GM23338 (cell line): ENCODE measurements around the gene OR1L6. TPM values are rescaled to one million over a fixed set of nuclear protein-coding genes. Genes with fewer than 3 reads are reported as not detected.

Experiments used
- ATAC-seq: fragments of 200-7000 bp; cut with Tn5 transposase; 3 replicates; pipeline ENCODE4 v1.9.1; 2020
- DNase-seq: peaks from one replicate; pipeline ENCODE4 v3.0.0-alpha.2; 2015; ENCODE audit warnings: low spot score
- H2AFZ ChIP-seq: fragments of 200-600 bp; sonication (generic); 2 replicates; pipeline ENCODE4 v1.8.0; 2016; ENCODE audit warnings: antibody characterized with exemption, mild to moderate bottlenecking, moderate library complexity
- H3F3A ChIP-seq: fragments of 200-600 bp; sonication (generic); replicated peaks from 2 replicates; pipeline ENCODE4 v1.8.0; 2017; ENCODE audit warnings: antibody characterized with exemption, mixed run types, low read depth
- H3K27ac ChIP-seq: fragments of 200-600 bp; sonication (generic); 2 replicates; pipeline ENCODE4 v1.6.1; 2016; ENCODE audit warnings: low read depth
- H3K27me3 ChIP-seq: fragments of 200-600 bp; sonication (generic); 2 replicates; pipeline ENCODE4 v1.8.0; 2016; ENCODE audit warnings: mild to moderate bottlenecking, mixed run types, moderate library complexity; ENCODE audit not compliant: insufficient read depth
- H3K36me3 ChIP-seq: fragments of 200-600 bp; sonication (generic); 2 replicates; pipeline ENCODE4 v1.8.0; 2016; ENCODE audit warnings: mild to moderate bottlenecking; ENCODE audit not compliant: insufficient read depth
- H3K4me1 ChIP-seq: fragments of 200-600 bp; sonication (generic); 2 replicates; pipeline ENCODE4 v1.8.0; 2016; ENCODE audit warnings: mild to moderate bottlenecking, moderate library complexity; ENCODE audit not compliant: insufficient read depth
- H3K4me2 ChIP-seq: fragments of 200-600 bp; sonication (generic); 2 replicates; pipeline ENCODE4 v1.7.1; 2017; ENCODE audit warnings: mixed run types
- H3K4me3 ChIP-seq: fragments of 200-600 bp; sonication (generic); 2 replicates; pipeline ENCODE4 v1.6.1; 2016; ENCODE audit warnings: mixed run types
- H3K79me2 ChIP-seq: fragments of 200-600 bp; sonication (generic); replicated peaks from 2 replicates; pipeline ENCODE4 v1.8.0; 2017; ENCODE audit warnings: mild to moderate bottlenecking; ENCODE audit not compliant: insufficient read depth
- H3K9me2 ChIP-seq: fragments of 200-600 bp; sonication (generic); 2 replicates; pipeline ENCODE4 v1.8.0; 2017; ENCODE audit not compliant: insufficient read depth
- H4K20me1 ChIP-seq: fragments of 200-600 bp; sonication (generic); replicated peaks from 2 replicates; pipeline ENCODE4 v1.8.0; 2017; ENCODE audit warnings: mild to moderate bottlenecking; ENCODE audit not compliant: insufficient read depth
- H3K27ac Mint-ChIP-seq: 2 replicates; pipeline ENCODE4 v1.8.0; 2020; ENCODE audit warnings: inconsistent platforms, mild to moderate bottlenecking, moderate library complexity, mixed read lengths
- H3K27me3 Mint-ChIP-seq: 3 replicates; pipeline ENCODE4 v1.8.0; 2022; ENCODE audit warnings: low read depth, mild to moderate bottlenecking, moderate library complexity, mixed read lengths, inconsistent platforms; ENCODE audit not compliant: insufficient read depth, poor library complexity
- H3K36me3 Mint-ChIP-seq: 3 replicates; pipeline ENCODE4 v1.8.0; 2021; ENCODE audit warnings: low read depth, mild to moderate bottlenecking, inconsistent platforms, moderate library complexity, mixed read lengths
- H3K4me1 Mint-ChIP-seq: 3 replicates; pipeline ENCODE4 v1.8.0; 2020; ENCODE audit warnings: mild to moderate bottlenecking, inconsistent platforms, mixed read lengths
- H3K4me3 Mint-ChIP-seq: 3 replicates; pipeline ENCODE4 v1.8.0; 2021; ENCODE audit warnings: moderate library complexity, mild to moderate bottlenecking, inconsistent platforms, mixed read lengths
- H3K9me3 Mint-ChIP-seq: 3 replicates; pipeline ENCODE4 v1.8.0; 2020; ENCODE audit warnings: moderate library complexity, mild to moderate bottlenecking, inconsistent platforms, mixed read lengths
- CREB1 ChIP-seq: fragments of 250-450 bp; sonication (Bioruptor Pico); IDR thresholded peaks from 2 replicates; pipeline ENCODE4 v1.5.0; 2020; ENCODE audit warnings: low read depth, mild to moderate bottlenecking, moderate library complexity
- EZH2 ChIP-seq: fragments of 200-600 bp; sonication (generic); IDR thresholded peaks from one replicate; pipeline ENCODE4 v1.8.0; 2017; ENCODE audit warnings: antibody characterized with exemption, mild to moderate bottlenecking, low read depth; ENCODE audit not compliant: unreplicated experiment
- EZH2phosphoT487 ChIP-seq: fragments of 200-600 bp; sonication (generic); IDR thresholded peaks from one replicate; pipeline ENCODE4 v1.8.1; 2018; ENCODE audit warnings: antibody characterized with exemption; ENCODE audit not compliant: unreplicated experiment
- JUNB ChIP-seq: IDR thresholded peaks from one replicate; pipeline ENCODE4 v1.6.1; 2016; ENCODE audit warnings: antibody characterized with exemption; ENCODE audit not compliant: unreplicated experiment
- NANOG ChIP-seq: IDR thresholded peaks from 2 replicates; pipeline ENCODE4 v1.6.1; 2016; ENCODE audit warnings: antibody characterized with exemption, borderline replicate concordance
- POLR2AphosphoS5 ChIP-seq: IDR thresholded peaks from 2 replicates; pipeline ENCODE4 v1.6.1; 2016; ENCODE audit warnings: antibody characterized with exemption, low read depth
- STAT1 ChIP-seq: IDR thresholded peaks from one replicate; pipeline ENCODE4 v1.6.1; 2016; ENCODE audit warnings: antibody characterized with exemption; ENCODE audit not compliant: unreplicated experiment
- ZNF114 ChIP-seq: fragments of 250-450 bp; sonication (Bioruptor Pico); IDR thresholded peaks from 2 replicates; pipeline ENCODE4 v1.5.0; 2020; ENCODE audit warnings: mild to moderate bottlenecking, moderate library complexity
- ZNF331 ChIP-seq: fragments of 250-450 bp; sonication (Bioruptor Pico); IDR thresholded peaks from 2 replicates; pipeline ENCODE4 v1.5.0; 2020; ENCODE audit warnings: low read depth, mild to moderate bottlenecking, moderate library complexity
- long read RNA-seq: library from polyadenylated mRNA; unstranded; transcript quantifications from one replicate; pipeline ENCODE4 v2.0.0, GENCODE V29; 2020; ENCODE audit not compliant: unreplicated experiment
- polyA plus RNA-seq: library from polyadenylated mRNA; unstranded; fragments of >200 nt; fragmentation: Nextera tagmentation; extraction: Ambion mirVana; gene quantifications from 2 replicates; pipeline ENCODE4 v1.2.1, GENCODE V29; 2016
- total RNA-seq: library from RNA; depleted of rRNA; stranded (reverse); fragments of >200 nt; shearing (Covaris generic); gene quantifications from 2 replicates; pipeline ENCODE4 v1.2.3, GENCODE V29; 2014; rRNA removed
- TF ChIP-seq, protein P1 (sequence below): fragments of 250-450 bp; sonication (Bioruptor Pico); IDR thresholded peaks from 2 replicates; pipeline ENCODE4 v1.5.0; 2020; ENCODE audit warnings: mild to moderate bottlenecking, moderate library complexity
- TF ChIP-seq, protein P2 (sequence below), 2 experiments: fragments of 200-600 bp in 1 of 2; sonication (generic) in 1 of 2; conservative IDR thresholded peaks; 2 replicates each; pipeline versions ENCODE4 v1.5.1 to v1.6.1; 2016 to 2017; ENCODE audit warnings: antibody characterized with exemption in 2 of 2, low read depth in 2 of 2, mild to moderate bottlenecking in 2 of 2, moderate library complexity in 1 of 2
- TF ChIP-seq, protein P3 (sequence below): IDR thresholded peaks from one replicate; pipeline ENCODE4 v1.6.1; 2018; ENCODE audit warnings: antibody characterized with exemption; ENCODE audit not compliant: unreplicated experiment
- TF ChIP-seq, protein P4 (sequence below): IDR thresholded peaks from 2 replicates; pipeline ENCODE4 v1.6.1; 2016; ENCODE audit warnings: antibody characterized with exemption

The OR1L6 gene, protein sequence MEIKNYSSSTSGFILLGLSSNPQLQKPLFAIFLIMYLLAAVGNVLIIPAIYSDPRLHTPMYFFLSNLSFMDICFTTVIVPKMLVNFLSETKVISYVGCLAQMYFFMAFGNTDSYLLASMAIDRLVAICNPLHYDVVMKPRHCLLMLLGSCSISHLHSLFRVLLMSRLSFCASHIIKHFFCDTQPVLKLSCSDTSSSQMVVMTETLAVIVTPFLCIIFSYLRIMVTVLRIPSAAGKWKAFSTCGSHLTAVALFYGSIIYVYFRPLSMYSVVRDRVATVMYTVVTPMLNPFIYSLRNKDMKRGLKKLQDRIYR
- total RNA-seq (not detected in 2 replicates), polyA plus RNA-seq (not detected in 2 replicates)
- long read RNA-seq = 0 reads

DNA sequence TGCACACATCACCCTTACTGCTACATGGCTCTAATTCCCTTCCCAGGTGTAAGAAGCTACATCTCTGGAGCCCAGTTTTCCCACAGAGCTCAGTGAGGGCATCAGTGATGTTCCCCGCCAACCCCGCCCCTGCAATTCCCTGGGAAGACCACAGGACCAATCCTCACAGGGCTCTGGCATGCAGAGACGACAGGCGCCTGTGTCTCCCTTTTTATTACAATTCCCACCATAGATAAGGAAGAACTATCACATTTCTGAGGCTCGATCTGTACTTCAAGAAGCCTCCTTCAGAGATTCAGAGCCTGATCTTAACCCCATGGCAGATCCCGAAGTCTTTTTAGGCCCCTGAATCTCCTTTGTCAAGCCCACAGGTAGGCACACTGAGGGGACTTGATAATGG lies at the start of gene OR1L6:
Gene OR1L6 (plus strand): TSS at position 301 of the 400 bp plus-strand sequence. CDS start 7,545 bp downstream, outside the sequence.
- no peak within 1 kb of the TSS for H3K27ac Mint-ChIP-seq
- TF ChIP-seq EZH2phosphoT487 (no peak), NANOG (no peak), JUNB (no peak), CREB1 (no peak), ZNF331 (no peak), STAT1 (no peak), EZH2 (no peak), POLR2AphosphoS5 (no peak), ZNF114 (no peak)
- TF ChIP-seq, protein P1, sequence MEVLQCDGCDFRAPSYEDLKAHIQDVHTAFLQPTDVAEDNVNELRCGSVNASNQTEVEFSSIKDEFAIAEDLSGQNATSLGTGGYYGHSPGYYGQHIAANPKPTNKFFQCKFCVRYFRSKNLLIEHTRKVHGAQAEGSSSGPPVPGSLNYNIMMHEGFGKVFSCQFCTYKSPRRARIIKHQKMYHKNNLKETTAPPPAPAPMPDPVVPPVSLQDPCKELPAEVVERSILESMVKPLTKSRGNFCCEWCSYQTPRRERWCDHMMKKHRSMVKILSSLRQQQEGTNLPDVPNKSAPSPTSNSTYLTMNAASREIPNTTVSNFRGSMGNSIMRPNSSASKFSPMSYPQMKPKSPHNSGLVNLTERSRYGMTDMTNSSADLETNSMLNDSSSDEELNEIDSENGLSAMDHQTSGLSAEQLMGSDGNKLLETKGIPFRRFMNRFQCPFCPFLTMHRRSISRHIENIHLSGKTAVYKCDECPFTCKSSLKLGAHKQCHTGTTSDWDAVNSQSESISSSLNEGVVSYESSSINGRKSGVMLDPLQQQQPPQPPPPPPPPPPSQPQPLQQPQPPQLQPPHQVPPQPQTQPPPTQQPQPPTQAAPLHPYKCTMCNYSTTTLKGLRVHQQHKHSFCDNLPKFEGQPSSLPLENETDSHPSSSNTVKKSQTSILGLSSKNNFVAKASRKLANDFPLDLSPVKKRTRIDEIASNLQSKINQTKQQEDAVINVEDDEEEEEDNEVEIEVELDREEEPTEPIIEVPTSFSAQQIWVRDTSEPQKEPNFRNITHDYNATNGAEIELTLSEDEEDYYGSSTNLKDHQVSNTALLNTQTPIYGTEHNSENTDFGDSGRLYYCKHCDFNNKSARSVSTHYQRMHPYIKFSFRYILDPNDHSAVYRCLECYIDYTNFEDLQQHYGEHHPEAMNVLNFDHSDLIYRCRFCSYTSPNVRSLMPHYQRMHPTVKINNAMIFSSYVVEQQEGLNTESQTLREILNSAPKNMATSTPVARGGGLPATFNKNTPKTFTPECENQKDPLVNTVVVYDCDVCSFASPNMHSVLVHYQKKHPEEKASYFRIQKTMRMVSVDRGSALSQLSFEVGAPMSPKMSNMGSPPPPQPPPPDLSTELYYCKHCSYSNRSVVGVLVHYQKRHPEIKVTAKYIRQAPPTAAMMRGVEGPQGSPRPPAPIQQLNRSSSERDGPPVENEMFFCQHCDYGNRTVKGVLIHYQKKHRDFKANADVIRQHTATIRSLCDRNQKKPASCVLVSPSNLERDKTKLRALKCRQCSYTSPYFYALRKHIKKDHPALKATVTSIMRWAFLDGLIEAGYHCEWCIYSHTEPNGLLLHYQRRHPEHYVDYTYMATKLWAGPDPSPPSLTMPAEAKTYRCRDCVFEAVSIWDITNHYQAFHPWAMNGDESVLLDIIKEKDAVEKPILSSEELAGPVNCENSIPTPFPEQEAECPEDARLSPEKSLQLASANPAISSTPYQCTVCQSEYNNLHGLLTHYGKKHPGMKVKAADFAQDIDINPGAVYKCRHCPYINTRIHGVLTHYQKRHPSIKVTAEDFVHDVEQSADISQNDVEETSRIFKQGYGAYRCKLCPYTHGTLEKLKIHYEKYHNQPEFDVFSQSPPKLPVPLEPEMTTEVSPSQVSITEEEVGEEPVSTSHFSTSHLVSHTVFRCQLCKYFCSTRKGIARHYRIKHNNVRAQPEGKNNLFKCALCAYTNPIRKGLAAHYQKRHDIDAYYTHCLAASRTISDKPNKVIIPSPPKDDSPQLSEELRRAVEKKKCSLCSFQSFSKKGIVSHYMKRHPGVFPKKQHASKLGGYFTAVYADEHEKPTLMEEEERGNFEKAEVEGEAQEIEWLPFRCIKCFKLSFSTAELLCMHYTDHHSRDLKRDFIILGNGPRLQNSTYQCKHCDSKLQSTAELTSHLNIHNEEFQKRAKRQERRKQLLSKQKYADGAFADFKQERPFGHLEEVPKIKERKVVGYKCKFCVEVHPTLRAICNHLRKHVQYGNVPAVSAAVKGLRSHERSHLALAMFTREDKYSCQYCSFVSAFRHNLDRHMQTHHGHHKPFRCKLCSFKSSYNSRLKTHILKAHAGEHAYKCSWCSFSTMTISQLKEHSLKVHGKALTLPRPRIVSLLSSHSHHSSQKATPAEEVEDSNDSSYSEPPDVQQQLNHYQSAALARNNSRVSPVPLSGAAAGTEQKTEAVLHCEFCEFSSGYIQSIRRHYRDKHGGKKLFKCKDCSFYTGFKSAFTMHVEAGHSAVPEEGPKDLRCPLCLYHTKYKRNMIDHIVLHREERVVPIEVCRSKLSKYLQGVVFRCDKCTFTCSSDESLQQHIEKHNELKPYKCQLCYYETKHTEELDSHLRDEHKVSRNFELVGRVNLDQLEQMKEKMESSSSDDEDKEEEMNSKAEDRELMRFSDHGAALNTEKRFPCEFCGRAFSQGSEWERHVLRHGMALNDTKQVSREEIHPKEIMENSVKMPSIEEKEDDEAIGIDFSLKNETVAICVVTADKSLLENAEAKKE (CRISPR knock-in tag) = no peak
- TF ChIP-seq, protein P2, sequence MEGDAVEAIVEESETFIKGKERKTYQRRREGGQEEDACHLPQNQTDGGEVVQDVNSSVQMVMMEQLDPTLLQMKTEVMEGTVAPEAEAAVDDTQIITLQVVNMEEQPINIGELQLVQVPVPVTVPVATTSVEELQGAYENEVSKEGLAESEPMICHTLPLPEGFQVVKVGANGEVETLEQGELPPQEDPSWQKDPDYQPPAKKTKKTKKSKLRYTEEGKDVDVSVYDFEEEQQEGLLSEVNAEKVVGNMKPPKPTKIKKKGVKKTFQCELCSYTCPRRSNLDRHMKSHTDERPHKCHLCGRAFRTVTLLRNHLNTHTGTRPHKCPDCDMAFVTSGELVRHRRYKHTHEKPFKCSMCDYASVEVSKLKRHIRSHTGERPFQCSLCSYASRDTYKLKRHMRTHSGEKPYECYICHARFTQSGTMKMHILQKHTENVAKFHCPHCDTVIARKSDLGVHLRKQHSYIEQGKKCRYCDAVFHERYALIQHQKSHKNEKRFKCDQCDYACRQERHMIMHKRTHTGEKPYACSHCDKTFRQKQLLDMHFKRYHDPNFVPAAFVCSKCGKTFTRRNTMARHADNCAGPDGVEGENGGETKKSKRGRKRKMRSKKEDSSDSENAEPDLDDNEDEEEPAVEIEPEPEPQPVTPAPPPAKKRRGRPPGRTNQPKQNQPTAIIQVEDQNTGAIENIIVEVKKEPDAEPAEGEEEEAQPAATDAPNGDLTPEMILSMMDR (conservative IDR thresholded peaks at IDR 0.05; ENCODE audit: low read depth in 2 of 2) = no peak
- TF ChIP-seq, protein P3, sequence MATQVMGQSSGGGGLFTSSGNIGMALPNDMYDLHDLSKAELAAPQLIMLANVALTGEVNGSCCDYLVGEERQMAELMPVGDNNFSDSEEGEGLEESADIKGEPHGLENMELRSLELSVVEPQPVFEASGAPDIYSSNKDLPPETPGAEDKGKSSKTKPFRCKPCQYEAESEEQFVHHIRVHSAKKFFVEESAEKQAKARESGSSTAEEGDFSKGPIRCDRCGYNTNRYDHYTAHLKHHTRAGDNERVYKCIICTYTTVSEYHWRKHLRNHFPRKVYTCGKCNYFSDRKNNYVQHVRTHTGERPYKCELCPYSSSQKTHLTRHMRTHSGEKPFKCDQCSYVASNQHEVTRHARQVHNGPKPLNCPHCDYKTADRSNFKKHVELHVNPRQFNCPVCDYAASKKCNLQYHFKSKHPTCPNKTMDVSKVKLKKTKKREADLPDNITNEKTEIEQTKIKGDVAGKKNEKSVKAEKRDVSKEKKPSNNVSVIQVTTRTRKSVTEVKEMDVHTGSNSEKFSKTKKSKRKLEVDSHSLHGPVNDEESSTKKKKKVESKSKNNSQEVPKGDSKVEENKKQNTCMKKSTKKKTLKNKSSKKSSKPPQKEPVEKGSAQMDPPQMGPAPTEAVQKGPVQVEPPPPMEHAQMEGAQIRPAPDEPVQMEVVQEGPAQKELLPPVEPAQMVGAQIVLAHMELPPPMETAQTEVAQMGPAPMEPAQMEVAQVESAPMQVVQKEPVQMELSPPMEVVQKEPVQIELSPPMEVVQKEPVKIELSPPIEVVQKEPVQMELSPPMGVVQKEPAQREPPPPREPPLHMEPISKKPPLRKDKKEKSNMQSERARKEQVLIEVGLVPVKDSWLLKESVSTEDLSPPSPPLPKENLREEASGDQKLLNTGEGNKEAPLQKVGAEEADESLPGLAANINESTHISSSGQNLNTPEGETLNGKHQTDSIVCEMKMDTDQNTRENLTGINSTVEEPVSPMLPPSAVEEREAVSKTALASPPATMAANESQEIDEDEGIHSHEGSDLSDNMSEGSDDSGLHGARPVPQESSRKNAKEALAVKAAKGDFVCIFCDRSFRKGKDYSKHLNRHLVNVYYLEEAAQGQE = no peak
- TF ChIP-seq, protein P4, sequence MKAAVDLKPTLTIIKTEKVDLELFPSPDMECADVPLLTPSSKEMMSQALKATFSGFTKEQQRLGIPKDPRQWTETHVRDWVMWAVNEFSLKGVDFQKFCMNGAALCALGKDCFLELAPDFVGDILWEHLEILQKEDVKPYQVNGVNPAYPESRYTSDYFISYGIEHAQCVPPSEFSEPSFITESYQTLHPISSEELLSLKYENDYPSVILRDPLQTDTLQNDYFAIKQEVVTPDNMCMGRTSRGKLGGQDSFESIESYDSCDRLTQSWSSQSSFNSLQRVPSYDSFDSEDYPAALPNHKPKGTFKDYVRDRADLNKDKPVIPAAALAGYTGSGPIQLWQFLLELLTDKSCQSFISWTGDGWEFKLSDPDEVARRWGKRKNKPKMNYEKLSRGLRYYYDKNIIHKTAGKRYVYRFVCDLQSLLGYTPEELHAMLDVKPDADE = no peak
- H3K27ac ChIP-seq = no peak within 1 kb of the TSS
- H3K9me3 Mint-ChIP-seq = peaks cover 93% of the 10 kb centered on the region
- H3K4me3 Mint-ChIP-seq = no peak within 1 kb of the TSS
- H3K4me1 Mint-ChIP-seq = no peaks in the 10 kb centered on the region
- no peaks in the 10 kb centered on the region for H3K9me2 ChIP-seq
- no peaks in the 10 kb centered on the region for H4K20me1 ChIP-seq
- no peaks in the 10 kb centered on the region for H3K36me3 ChIP-seq
- H2AFZ ChIP-seq = no peak within 1 kb of the TSS
- H3K4me2 ChIP-seq = no peak within 1 kb of the TSS
- H3K27me3 ChIP-seq = no peaks in the 10 kb centered on the region
- H3K4me1 ChIP-seq = no peaks in the 10 kb centered on the region
- H3K36me3 Mint-ChIP-seq = peaks cover 17% of the 10 kb centered on the region
- H3F3A ChIP-seq = no peaks in the 10 kb centered on the region
- no peak within 1 kb of the TSS for H3K4me3 ChIP-seq
- no peak for ATAC-seq
- no peaks in the 10 kb centered on the region for H3K79me2 ChIP-seq
- DNase-seq = no peak
- no peaks in the 10 kb centered on the region for H3K27me3 Mint-ChIP-seq
